ENCODE data around the gene TWF2.

GRCh38 chr3:52240886-52241370, 2.0 kb upstream of the TWF2 start:
- TF ChIP-seq RAD21 (conservative IDR thresholded peaks at IDR 0.05 in 1 of 2, IDR thresholded peaks at IDR 0.05 in 1 of 2) (no peak), ZSCAN20 (CRISPR knock-in tag; IDR thresholded peaks at IDR 0.05) (no peak), EP300 (IDR thresholded peaks at IDR 0.05) (no peak), CTCF (IDR thresholded peaks at IDR 0.05) (no peak), GATA3 (IDR thresholded peaks at IDR 0.05; ENCODE audit: borderline replicate concordance) (no peak), EHF (CRISPR knock-in tag; IDR thresholded peaks at IDR 0.05) (no peak), JUNB (IDR thresholded peaks at IDR 0.05) (no peak), MAZ (IDR thresholded peaks at IDR 0.05; ENCODE audit: borderline replicate concordance, low read depth, low read length) (no peak), ELK1 (IDR thresholded peaks at IDR 0.05; ENCODE audit: low read depth, low read length) (no peak), BHLHE40 (IDR thresholded peaks at IDR 0.05; ENCODE audit: low read depth, low read length) (no peak), MAX (IDR thresholded peaks at IDR 0.05) (no peak), BCL3 (IDR thresholded peaks at IDR 0.05) (no peak), POLR2A (IDR thresholded peaks at IDR 0.05; ENCODE audit: low read length) (no peak), RCOR1 (IDR thresholded peaks at IDR 0.05; ENCODE audit: low read depth, low read length) (no peak)

All from A549 (cell line).